Common myeloid progenitor, CD34-positive (primary cell): ENCODE results near the gene SRRM4.
"Not testable (repeated sequence)": the region's sequence is repeated elsewhere in the genome, so short reads cannot be mapped to it uniquely, and the experiment has no call there.

ENCODE experiments used
- CTCF ChIA-PET: fragments of 350-600 bp; sonication (Branson Sonifier 250); formaldehyde crosslinking; loops from one replicate; lab custom pipeline; 2021; ENCODE audit warnings: antibody characterized with exemption; lab: Charles Lee
- POLR2A ChIA-PET: fragments of 350-600 bp; sonication (Branson Sonifier 250); formaldehyde crosslinking; loops from one replicate; lab custom pipeline; 2021; ENCODE audit warnings: antibody characterized with exemption; lab: Charles Lee
- DNase-seq, 3 donors: peaks; one replicate each; pipeline versions ENCODE4 v3.0.0 to v3.0.0-alpha.2; 2013
- H3K27ac ChIP-seq, 2 experiments: 1 replicate in 1 of 2; 2 replicates in 1 of 2; pipeline ENCODE4 v1.7.0; 2013; ENCODE audit warnings: inconsistent platforms in 2 of 2, low read length in 2 of 2, mild to moderate bottlenecking in 2 of 2, low read depth in 1 of 2, moderate library complexity in 1 of 2; ENCODE audit not compliant: severe bottlenecking in 2 of 2, insufficient read depth in 1 of 2, poor library complexity in 1 of 2
- H3K27me3 ChIP-seq, 5 experiments: replicated peaks in 2 of 5; 1 replicate in 3 of 5; 2 replicates in 2 of 5; pipeline versions ENCODE4 v1.6.1 to v1.7.0; 2013; ENCODE audit warnings: low read length in 4 of 5, mild to moderate bottlenecking in 2 of 5, moderate library complexity in 2 of 5, inconsistent platforms in 1 of 5; ENCODE audit not compliant: insufficient read depth in 5 of 5, control insufficient read depth in 4 of 5
- H3K36me3 ChIP-seq, 4 experiments: 1 replicate in 2 of 4; 2 replicates in 2 of 4; pipeline versions ENCODE4 v1.6.1 to v1.7.0; 2013; ENCODE audit warnings: low read length in 3 of 4, control low read depth in 1 of 4, mild to moderate bottlenecking in 1 of 4; ENCODE audit not compliant: control insufficient read depth in 4 of 4, insufficient read depth in 4 of 4
- H3K4me1 ChIP-seq, 4 experiments: 1 replicate in 3 of 4; 2 replicates in 1 of 4; pipeline versions ENCODE4 v1.6.1 to v1.7.1; 2013; ENCODE audit warnings: low read length in 3 of 4, mild to moderate bottlenecking in 3 of 4, control low read depth in 1 of 4, inconsistent platforms in 1 of 4, moderate library complexity in 1 of 4; ENCODE audit not compliant: control insufficient read depth in 4 of 4, insufficient read depth in 4 of 4; ENCODE audit errors: control extremely low read depth in 1 of 4
- H3K4me3 ChIP-seq, 7 experiments: 1 replicate in 4 of 7; 2 replicates in 3 of 7; pipeline versions ENCODE4 v1.5.1 to v1.7.0; 2013; ENCODE audit warnings: mild to moderate bottlenecking in 7 of 7, low read length in 6 of 7, moderate library complexity in 6 of 7, inconsistent platforms in 2 of 7, low read depth in 2 of 7, control low read depth in 1 of 7; ENCODE audit not compliant: insufficient read depth in 4 of 7, control insufficient read depth in 1 of 7; ENCODE audit errors: extremely low read depth in 1 of 7
- H3K9me3 ChIP-seq, 5 experiments: 1 replicate in 4 of 5; 2 replicates in 1 of 5; pipeline versions ENCODE4 v1.6.1 to v1.7.1; 2013; ENCODE audit warnings: low read length in 4 of 5, mild to moderate bottlenecking in 2 of 5, inconsistent platforms in 1 of 5, low read depth in 1 of 5, moderate library complexity in 1 of 5; ENCODE audit not compliant: control insufficient read depth in 4 of 5, insufficient read depth in 2 of 5; ENCODE audit errors: control extremely low read depth in 1 of 5
- WGBS: methylation state at CpG from one replicate; pipeline ENCODE4 v1.1.5; 2013; ENCODE audit not compliant: insufficient coverage; 5-methylcytosine and 5-hydroxymethylcytosine counted together

Gene SRRM4

GRCh38 chr12:119096429-119097202, 115.3 kb downstream of the SRRM4 start:
- Histone ChIP-seq H3K4me3 (no peak overlapping the region), H3K27me3 (peaks cover 0 to 11% (median 2%) of the 10 kb centered on the region in 5 experiments), H3K36me3 (no peaks in the 10 kb centered on the region), H3K9me3 (peaks cover 0 to 9% (median 0%) of the 10 kb centered on the region in 5 experiments), H3K27ac (no peak overlapping the region), H3K4me1 (no peaks in the 10 kb centered on the region)
- POLR2A ChIA-PET = no interaction called here
- DNase-seq = no peak
- CTCF ChIA-PET = no interaction called here
- 49% methylated on average over 9 of the region's 11 CpGs for WGBS

- WGBS = 88% methylated on average over 3 of the region's 3 CpGs
- H3K9me3 ChIP-seq = peaks cover 0 to 9% (median 0%) of the 10 kb centered on the region in 5 experiments
- CTCF ChIA-PET = no interaction called here
- no peak overlapping the region for H3K4me3 ChIP-seq
- peaks cover 0 to 4% (median 2%) of the 10 kb centered on the region in 5 experiments for H3K27me3 ChIP-seq
- H3K36me3 ChIP-seq = no peaks in the 10 kb centered on the region
- no peaks in the 10 kb centered on the region for H3K4me1 ChIP-seq
- H3K27ac ChIP-seq = no peak overlapping the region
- POLR2A ChIA-PET = no interaction called here
- no peak for DNase-seq
Observed at GRCh38 chr12:119100933-119101332, 119.6 kb downstream of the SRRM4 start.

- Histone ChIP-seq H3K27ac (no peak overlapping the region), H3K27me3 (no peaks in the 10 kb centered on the region), H3K9me3 (peaks cover 0 to 9% (median 0%) of the 10 kb centered on the region in 5 experiments), H3K36me3 (no peaks in the 10 kb centered on the region), H3K4me1 (no peaks in the 10 kb centered on the region), H3K4me3 (no peak overlapping the region)
- WGBS = 96% methylated on average over 2 of the region's 4 CpGs
- POLR2A ChIA-PET = no interaction called here
- CTCF ChIA-PET = no interaction called here
- no peak for DNase-seq
Observed at GRCh38 chr12:119102274-119102673, 120.9 kb downstream of the SRRM4 start.

GRCh38 chr12:119102714-119103113, 121.4 kb downstream of the SRRM4 start:
- WGBS = 100% methylated on average over 1 of the region's 1 CpG
- no peak overlapping the region for H3K4me3 ChIP-seq
- POLR2A ChIA-PET = no interaction called here

GRCh38 chr12:119104969-119105368, 123.6 kb downstream of the SRRM4 start:
- CTCF ChIA-PET, H3K4me3 ChIP-seq, POLR2A ChIA-PET, H3K36me3 ChIP-seq, H3K27ac ChIP-seq, DNase-seq, H3K27me3 ChIP-seq, H3K9me3 ChIP-seq, H3K4me1 ChIP-seq: not testable (repeated sequence)
- 90% methylated on average over 2 of the region's 4 CpGs for WGBS

More at GRCh38 chr12:119102714-119103113, 121.4 kb downstream of the SRRM4 start:
- H3K27me3 ChIP-seq = no peaks in the 10 kb centered on the region
- H3K4me1 ChIP-seq = no peaks in the 10 kb centered on the region
- no peaks in the 10 kb centered on the region for H3K36me3 ChIP-seq
- CTCF ChIA-PET = no interaction called here
- no peak for DNase-seq
- no peak overlapping the region for H3K27ac ChIP-seq
- H3K9me3 ChIP-seq = peaks cover 0 to 9% (median 0%) of the 10 kb centered on the region in 5 experiments

- CTCF ChIA-PET = interaction anchor here (0.9 to 2.1 kb wide), 5 partner anchors 18 to 302 kb away, joined by 3 to 14 read pairs (median 3); no protein-coding TSS in a partner anchor
- Histone ChIP-seq H3K4me1 (no peaks in the 10 kb centered on the region), H3K27ac (no peak overlapping the region), H3K36me3 (no peaks in the 10 kb centered on the region), H3K27me3 (peaks cover 0 to 1% (median 0%) of the 10 kb centered on the region in 5 experiments), H3K9me3 (no peaks in the 10 kb centered on the region), H3K4me3 (no peak overlapping the region)
- POLR2A ChIA-PET = no interaction called here
- no CpG with 5 or more reads among the region's 9 CpGs for WGBS
- DNase-seq = no peak
Observed at GRCh38 chr12:119113496-119113986, 132.2 kb downstream of the SRRM4 start.

GRCh38 chr12:119114294-119114693, 133.0 kb downstream of the SRRM4 start:
- DNase-seq = no peak
- ChIA-PET CTCF (interaction anchor here (0.8 to 2.1 kb wide), 4 partner anchors 17 to 301 kb away, joined by 3 to 14 read pairs (median 3); no protein-coding TSS in a partner anchor), POLR2A (no interaction called here)
- Histone ChIP-seq H3K4me1 (no peaks in the 10 kb centered on the region), H3K9me3 (no peaks in the 10 kb centered on the region), H3K36me3 (no peaks in the 10 kb centered on the region), H3K27ac (no peak overlapping the region), H3K27me3 (peaks cover 0 to 1% (median 0%) of the 10 kb centered on the region in 5 experiments), H3K4me3 (no peak overlapping the region)
- WGBS = 100% methylated on average over 1 of the region's 3 CpGs
